GM18517 (cell line): ENCODE data around the gene ECT2.
"Not testable (repeated sequence)": the region's sequence is repeated elsewhere in the genome, so short reads cannot be mapped to it uniquely, and the experiment has no call there.

Source experiments
- ATAC-seq: cut with Tn5 transposase; IDR thresholded peaks from one replicate; pipeline ENCODE4 v1.9.1; 2021; ENCODE audit warnings: mild to moderate bottlenecking, moderate library complexity; ENCODE audit not compliant: unreplicated experiment

Gene ECT2

DNA sequence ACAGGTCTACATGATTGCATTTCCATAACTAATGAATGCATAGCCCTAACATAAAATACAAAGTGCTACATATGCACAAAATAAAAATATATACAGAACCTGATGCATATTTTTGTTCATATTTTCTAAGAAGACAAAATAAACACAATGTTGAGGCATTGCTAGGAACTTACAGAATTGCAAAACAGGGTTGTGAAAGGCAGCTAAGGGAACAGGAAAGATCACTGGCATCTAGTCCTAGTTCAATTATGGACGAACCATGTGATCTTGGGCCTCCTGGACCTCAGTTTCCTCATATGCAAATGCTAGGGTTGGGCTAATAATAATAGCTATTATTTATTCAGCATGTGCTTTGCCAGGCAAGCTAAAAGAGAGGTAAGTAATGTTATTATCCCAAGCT, 24.1 kb upstream of the ECT2 start:
- ATAC-seq: no peak

DNA sequence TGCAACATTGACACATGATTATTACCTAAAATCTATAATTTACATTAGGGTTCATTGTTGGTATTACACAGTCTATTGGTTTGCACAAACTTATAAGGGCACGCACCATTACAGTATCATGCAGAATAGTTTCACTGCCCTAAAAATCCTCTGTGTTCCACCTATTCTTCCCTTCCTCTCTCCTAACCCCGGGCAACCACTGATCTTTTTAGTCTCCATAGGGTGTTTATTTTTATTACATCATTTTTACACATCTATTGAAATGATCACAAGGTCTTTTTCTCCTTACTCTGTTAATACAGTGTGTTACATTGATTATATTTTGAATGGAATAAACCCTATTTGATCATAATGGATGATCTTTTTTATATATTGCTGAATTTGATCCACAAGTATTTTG, 15.5 kb upstream of the ECT2 start:
- no peak for ATAC-seq

- no peak for ATAC-seq
Measured at GRCh38 chr3:172739462-172739861, 11.1 kb upstream of the ECT2 start.

- no peak for ATAC-seq
Measured at GRCh38 chr3:172746475-172746874, 4.1 kb upstream of the ECT2 start.

- ATAC-seq: no peak
Measured at GRCh38 chr3:172749230-172749965, 1.1 kb upstream of the ECT2 start.

- ATAC-seq: no peak
Measured at GRCh38 chr3:172750069-172750367, 508 bp upstream of the ECT2 start.

DNA sequence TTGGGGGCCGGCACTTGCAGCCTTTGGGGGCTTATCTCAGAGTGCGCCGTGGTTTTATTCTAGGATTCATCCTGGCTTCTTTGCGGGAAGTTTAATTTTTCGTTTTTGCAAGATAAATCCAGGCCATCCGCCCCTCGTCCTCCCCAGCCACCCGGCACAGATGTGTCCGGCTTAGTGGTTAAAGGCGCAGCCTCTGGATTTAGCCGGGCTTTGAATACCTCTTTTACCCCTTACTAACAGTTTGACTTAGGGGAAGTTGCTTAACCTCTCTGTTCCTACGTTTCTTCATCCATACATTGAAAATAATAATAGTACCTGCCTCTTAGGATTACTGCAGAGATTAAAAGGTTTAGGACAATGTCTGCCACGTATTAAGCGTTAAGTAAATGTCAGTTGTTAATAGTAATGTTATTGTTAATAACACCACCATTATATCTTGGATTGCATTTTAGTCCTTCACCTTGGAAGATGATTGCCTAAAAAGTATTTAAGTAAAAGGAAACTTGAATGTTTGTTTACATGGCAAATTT, 714 bp downstream of the ECT2 start:
- no peak for ATAC-seq

DNA sequence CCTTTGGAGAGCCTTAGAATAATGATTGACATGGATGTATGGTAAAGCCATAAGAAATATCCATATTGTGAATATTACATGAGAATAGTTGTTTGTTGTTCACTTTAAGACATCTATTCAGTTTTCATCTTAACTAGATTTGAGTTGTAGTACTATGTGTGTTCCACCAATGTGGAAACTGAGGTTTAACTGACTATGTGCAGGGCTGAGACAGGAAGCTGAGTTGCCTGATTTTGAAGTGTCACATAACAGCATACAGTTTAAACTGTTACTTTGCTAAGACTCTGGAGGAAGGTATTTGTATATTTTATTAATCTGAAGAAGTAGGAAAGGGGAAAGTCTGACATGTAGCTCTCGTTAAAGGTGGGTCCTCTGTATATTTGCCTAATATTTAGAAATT, 2.1 kb downstream of the ECT2 start:
- ATAC-seq: no peak

DNA sequence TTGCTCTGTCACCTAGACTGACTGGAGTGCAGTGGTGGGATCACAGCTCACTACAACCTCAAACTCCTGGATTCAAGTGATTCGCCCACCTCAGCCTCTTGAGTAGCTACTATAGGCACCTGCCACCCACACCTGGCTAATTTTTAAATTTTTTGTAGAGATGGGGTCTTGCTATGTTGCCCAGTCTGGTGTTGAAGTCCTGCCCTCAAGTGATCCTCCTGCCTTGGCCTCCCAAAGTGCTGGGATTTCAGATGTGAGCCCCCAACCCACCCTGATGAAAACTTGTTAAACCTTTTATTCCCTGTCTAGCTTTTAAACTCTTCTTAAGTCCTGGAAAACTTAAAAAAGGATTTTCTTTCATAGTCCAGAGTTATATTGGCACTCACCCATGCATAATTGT, 2.6 kb downstream of the ECT2 start:
- ATAC-seq: no peak

DNA sequence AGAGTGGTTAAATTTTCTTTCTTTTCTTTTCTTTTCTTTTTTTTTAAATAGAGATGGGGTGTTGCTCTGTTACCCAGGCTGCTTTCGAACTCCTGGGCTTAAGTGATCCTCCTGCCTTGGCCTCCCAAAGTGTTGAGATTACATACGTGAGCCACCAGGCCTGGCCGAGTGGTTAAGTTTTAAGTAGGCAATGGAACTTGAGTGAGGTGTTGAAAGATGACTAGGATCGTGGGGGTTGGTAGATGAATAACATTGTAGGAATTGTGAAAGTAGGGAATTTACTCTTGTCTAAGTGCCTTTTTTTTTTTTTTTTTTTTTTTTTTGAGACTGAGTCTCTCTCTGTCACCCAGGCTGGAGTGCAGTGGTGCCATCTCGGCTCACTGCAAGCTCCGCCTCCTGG, 9.9 kb downstream of the ECT2 start:
- not testable (repeated sequence) for ATAC-seq

GRCh38 chr3:172766241-172766640, 15.7 kb downstream of the ECT2 start:
- ATAC-seq: no peak

DNA sequence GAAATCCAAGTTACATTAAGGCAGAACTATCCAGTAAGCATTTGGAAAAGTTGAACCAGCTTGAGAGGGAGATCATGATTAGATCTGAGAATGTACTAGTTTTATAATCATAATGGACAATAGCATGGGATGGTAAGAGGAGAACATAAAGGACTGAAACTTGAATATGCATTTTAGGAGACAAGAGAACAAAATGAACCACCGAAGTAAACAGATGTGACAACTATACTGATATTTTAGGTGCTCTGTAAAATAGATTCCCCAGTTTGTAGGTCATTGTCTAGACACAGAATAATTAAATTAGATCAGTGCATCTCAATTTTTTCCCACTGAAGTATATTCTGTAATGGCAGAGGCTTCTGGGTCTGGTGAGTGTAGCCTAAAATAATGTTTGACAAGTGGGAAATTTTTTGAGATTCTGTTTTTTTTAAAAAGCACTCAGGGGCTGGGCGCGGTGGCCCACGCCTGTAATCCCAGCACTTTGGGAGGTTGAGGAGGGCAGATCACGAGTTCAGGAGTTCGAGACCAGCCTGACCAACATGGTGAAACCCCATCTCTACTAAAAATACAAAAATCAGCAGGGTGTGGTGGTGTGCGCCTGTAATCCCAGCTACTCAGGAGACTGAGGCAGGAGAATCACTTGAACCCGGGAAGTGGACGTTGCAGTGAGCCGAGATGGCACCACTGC, 16.3 kb downstream of the ECT2 start:
- ATAC-seq: no peak

DNA sequence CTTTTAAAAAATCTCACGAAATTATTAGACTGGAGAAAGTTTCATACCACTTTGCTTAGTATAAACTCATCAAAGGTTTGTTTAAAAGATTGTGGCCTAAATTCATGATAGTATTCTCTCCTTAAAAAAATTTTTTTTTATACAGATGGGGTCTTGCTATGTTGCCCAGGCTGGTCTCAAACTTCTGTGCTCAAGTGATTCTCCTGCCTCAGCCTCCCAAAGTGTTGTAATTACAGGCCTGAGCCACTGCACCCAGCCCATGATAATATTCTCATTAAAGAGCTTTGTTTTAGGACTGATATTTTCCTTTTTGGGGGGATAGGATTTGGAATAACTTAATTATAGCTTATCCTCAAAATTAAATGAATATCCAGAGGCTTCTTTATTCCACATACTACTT, 19.9 kb downstream of the ECT2 start:
- no peak for ATAC-seq

DNA sequence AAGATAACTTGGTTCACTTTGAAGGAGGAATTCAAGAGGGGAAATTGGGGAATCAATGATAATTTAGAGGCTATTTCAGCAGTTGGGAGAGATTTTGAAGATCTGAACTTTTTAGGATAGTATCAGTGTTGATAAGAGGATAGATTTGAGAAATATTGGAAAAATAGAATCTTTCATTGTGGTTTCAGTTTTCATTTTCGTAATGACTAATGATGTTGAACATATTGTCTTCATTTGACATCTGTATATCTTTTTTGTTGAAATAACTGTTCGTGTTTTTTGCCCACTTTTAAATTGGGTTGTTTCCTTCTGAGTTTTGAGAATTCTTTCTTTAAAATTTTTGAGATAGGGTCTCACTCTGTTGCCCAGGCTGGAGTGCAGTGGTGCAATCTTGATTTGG, 21.1 kb downstream of the ECT2 start:
- no peak for ATAC-seq

DNA sequence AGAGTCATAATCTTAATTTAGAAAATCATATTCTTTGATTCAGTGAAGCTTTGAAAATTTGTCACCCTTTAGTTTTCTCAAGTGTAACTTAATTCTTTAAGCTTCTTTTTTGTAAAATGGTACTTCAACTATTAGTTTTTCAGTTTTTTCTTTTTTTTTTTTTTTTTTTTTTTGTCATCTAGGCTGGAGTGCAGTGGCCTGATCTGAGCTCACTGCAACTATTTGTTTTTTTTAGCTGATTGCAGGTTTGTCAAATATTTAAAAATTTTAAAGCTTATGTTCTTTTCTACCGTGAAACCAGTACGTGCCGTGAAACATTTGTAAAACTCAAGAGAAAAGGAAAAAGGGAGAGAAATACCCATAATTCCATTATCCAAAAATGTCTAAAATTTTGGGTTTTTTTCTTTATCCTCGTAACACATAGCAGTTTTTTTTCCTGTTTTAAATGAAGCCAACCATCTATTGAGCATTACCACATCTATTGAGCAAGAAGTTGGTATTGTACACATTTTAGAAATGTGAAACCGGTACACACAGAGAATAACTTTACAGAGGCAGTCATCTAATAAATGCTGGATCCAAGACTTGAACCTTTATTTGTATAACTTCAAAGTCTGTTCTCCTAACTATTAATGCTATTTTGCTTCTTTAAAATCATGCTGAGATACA, 25.7 kb downstream of the ECT2 start:
- ATAC-seq: no peak

DNA sequence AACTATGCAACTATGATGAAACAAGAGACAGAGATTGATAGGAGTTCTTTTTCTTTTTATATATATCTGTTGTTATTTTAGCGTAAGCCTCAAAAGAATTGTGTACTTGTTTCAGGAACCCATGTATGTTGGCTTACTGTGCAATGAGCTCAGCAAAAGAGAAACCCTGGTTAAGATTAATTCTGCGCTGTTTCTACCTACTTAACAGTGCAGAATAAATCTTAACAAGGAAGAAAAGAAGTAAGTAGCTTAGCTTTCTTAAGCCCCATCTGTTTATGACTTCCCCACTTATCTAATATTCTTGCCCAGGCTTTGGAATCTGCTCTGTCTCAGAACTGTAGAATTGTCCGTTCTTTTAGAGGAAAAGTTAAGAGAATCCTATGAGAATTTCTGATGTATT, 27.4 kb downstream of the ECT2 start:
- ATAC-seq: no peak

DNA sequence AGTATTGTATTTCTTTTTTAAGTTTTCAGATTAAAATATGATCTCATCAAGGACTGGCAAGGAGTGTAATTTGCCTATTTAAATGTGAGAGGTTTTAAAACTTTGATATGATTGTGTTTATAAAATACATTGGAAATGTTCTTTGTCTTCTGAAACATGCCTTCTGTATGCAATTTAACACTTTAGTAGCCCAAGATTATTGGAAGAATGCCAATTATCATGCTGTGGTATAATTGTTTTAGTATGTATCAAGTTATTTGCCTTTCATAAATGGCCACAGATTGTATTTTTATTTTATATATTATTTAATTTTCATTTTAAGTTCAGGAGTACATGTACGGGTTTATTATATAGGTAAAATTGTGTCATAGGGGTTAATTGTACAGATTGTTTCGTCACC, 31.7 kb downstream of the ECT2 start:
- ATAC-seq: no peak

DNA sequence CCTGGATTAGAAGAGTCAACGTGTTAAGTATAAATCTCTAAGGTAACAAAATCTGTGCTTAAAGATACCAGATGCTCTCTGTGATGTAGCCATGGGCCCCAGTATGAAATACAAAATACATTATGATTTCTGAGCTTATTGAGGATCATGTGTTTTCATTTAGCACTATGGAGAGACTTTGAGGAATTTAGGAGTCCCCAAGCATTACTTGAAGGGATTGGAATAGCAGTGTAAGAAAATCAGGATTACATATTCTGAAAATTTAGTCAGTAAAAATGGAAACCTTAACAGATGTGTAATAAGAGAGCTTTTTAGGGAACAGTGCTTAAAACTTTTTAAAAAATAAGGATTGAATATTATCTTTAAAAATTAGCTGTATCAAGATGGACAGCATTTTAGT, 35.5 kb downstream of the ECT2 start:
- no peak for ATAC-seq

DNA sequence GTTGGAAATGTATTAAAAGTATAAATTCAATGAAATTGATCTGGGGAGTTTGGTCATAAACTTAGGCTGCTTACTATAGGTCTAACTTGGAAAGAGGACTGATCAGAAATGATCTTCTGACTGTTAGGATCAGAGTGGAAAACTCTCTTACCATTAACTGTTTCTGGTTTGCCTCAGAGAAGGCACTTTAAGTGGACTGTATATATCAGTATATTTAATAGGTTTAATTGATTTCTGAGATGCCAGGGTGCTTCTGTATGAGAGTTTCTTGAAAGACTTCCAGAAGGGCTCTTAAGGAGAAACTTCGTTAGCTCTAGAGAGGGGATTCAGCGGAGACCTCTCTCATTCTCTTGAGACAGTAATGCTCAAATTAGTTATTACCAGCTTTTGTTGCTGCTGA, 36.5 kb downstream of the ECT2 start:
- ATAC-seq: no peak

DNA sequence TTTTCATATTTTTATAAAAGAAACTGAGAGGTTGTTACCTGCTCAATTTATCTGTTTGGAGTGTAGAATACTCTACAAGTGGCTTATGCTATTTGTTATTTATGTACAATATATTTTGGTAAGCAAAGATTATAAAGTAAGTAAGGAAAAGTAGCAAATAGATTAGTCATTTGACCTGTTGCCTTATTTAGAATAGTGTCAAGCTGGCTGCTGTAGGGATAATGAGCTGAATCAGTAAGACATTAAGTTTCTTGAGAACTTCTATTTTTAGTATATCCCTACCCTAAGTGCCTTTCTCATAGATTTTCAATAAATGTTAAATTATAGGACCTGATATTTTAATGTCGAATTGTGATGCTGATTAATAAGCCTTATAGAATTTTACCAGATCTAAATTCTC, 37.2 kb downstream of the ECT2 start:
- no peak for ATAC-seq

- no peak for ATAC-seq
Measured at GRCh38 chr3:172799246-172799645, 48.7 kb downstream of the ECT2 start.

DNA sequence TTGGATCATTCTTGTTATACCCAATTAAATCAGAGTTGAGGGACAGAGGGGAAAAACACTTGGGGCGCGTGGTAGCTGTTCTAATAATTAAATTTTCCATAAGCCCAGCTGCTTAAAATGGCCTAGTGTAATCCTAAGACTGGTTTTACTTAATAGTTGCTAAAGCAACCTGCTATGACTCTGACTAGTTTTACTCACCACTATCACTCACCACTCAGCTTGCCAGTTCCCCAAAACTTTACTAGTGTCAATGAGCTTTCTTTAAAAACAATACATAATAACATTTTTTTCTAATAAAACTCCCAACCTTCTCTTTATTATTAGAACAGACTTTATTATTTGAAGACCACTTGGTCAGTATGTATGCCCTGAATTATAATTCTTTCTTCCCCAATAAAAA, 49.6 kb downstream of the ECT2 start:
- ATAC-seq: no peak
